GM18951 (cell line): ENCODE measurements around the gene TPGS2.
"Not testable (repeated sequence)": the region's sequence is repeated elsewhere in the genome, so short reads cannot be mapped to it uniquely, and the experiment has no call there.

Source experiments
- POLR2A ChIP-seq: IDR thresholded peaks from 4 replicates; pipeline ENCODE4 v1.6.1; 2011; ENCODE audit warnings: mild to moderate bottlenecking; ENCODE audit not compliant: insufficient read length, insufficient read depth; ENCODE audit errors: extremely low read depth
- in situ Hi-C: fragments of 300-500 bp; cut with MboI; formaldehyde crosslinking; loops from one replicate; pipeline ENCODE4 v1.12.0; 2022; ENCODE audit warnings: low sequenced_read_pairs, mixed read lengths, inconsistent platforms; ENCODE audit not compliant: unreplicated experiment

TPGS2 gene

GRCh38 chr18:36828630-36829361, at the start of gene TPGS2, which contains the start of gene KIAA1328:
TPGS2 (minus strand) TSS chr18:36829002; CDS start chr18:36828767, 235 bp downstream.
KIAA1328 (plus strand) TSS chr18:36829127; CDS start chr18:36829139, 12 bp downstream.
- TF ChIP-seq POLR2A = peak; percentile 64
- in situ Hi-C loops = no loop called here

GRCh38 chr18:36873826-36874225, 45.0 kb upstream of the TPGS2 start:
- in situ Hi-C loops = not testable (repeated sequence)

- in situ Hi-C loops = no loop called here
- no peak for TF ChIP-seq POLR2A
Measured at GRCh38 chr18:36872329-36872728, 43.5 kb upstream of the TPGS2 start.

GRCh38 chr18:36871801-36872200, 43.0 kb upstream of the TPGS2 start:
- in situ Hi-C loops = no loop called here
- TF ChIP-seq POLR2A = no peak

- in situ Hi-C loops = no loop called here
- TF ChIP-seq POLR2A = no peak
Measured at GRCh38 chr18:36867056-36867455, 38.3 kb upstream of the TPGS2 start.

- in situ Hi-C loops = no loop called here
- no peak for TF ChIP-seq POLR2A
Measured at GRCh38 chr18:36862182-36862581, 33.4 kb upstream of the TPGS2 start.

GRCh38 chr18:36856815-36857214, 28.0 kb upstream of the TPGS2 start:
- no peak for TF ChIP-seq POLR2A
- in situ Hi-C loops = no loop called here

- in situ Hi-C loops = no loop called here
Measured at GRCh38 chr18:36851202-36851590, 22.4 kb upstream of the TPGS2 start.

GRCh38 chr18:36850527-36851201, 21.9 kb upstream of the TPGS2 start:
- in situ Hi-C loops = no loop called here
- TF ChIP-seq POLR2A = no peak

More at GRCh38 chr18:36851202-36851590, 22.4 kb upstream of the TPGS2 start:
- TF ChIP-seq POLR2A = no peak

- TF ChIP-seq POLR2A = no peak
- in situ Hi-C loops = no loop called here
Measured at GRCh38 chr18:36849288-36850006, 20.6 kb upstream of the TPGS2 start.

GRCh38 chr18:36848609-36849008, 19.8 kb upstream of the TPGS2 start:
- in situ Hi-C loops = no loop called here
- TF ChIP-seq POLR2A = no peak

GRCh38 chr18:36843784-36844183, 15.0 kb upstream of the TPGS2 start:
- in situ Hi-C loops = no loop called here
- no peak for TF ChIP-seq POLR2A

GRCh38 chr18:36843199-36843598, 14.4 kb upstream of the TPGS2 start:
- no peak for TF ChIP-seq POLR2A
- in situ Hi-C loops = no loop called here

GRCh38 chr18:36839835-36840234, 11.0 kb upstream of the TPGS2 start:
- TF ChIP-seq POLR2A = no peak
- in situ Hi-C loops = no loop called here

GRCh38 chr18:36835927-36836326, 7.1 kb upstream of the TPGS2 start:
- in situ Hi-C loops = no loop called here
- TF ChIP-seq POLR2A = no peak
